Upper lobe of left lung (tissue), 4 donors: Measurements from ENCODE around the gene LETMD1.

ENCODE experiments used
- EP300 ChIP-seq, 4 donors: sonication (generic); formaldehyde crosslinking; IDR thresholded peaks; one replicate each; pipeline ENCODE4 v1.5.1; 2017; ENCODE audit warnings: antibody characterized with exemption in 4 of 4, control low read depth in 2 of 4
- POLR2A ChIP-seq, 4 donors: fragments of 450-650 bp; IDR thresholded peaks; one replicate each; pipeline ENCODE4 v1.5.1; 2016 to 2017; ENCODE audit warnings: antibody characterized with exemption in 4 of 4, mild to moderate bottlenecking in 2 of 4
- POLR2AphosphoS5 ChIP-seq, 2 donors: sonication (generic); formaldehyde crosslinking; IDR thresholded peaks; one replicate each; pipeline ENCODE4 v1.5.1; 2017; ENCODE audit warnings: antibody characterized with exemption in 2 of 2
- TF ChIP-seq, protein P1 (sequence below), 6 experiments: fragments of 450-650 bp in 4 of 6; fragments of 200-600 bp in 2 of 6; sonication (generic) in 2 of 6; IDR thresholded peaks; one replicate each; pipeline ENCODE4 v1.5.1; 2016 to 2019; ENCODE audit warnings: antibody characterized with exemption in 6 of 6

DNA sequence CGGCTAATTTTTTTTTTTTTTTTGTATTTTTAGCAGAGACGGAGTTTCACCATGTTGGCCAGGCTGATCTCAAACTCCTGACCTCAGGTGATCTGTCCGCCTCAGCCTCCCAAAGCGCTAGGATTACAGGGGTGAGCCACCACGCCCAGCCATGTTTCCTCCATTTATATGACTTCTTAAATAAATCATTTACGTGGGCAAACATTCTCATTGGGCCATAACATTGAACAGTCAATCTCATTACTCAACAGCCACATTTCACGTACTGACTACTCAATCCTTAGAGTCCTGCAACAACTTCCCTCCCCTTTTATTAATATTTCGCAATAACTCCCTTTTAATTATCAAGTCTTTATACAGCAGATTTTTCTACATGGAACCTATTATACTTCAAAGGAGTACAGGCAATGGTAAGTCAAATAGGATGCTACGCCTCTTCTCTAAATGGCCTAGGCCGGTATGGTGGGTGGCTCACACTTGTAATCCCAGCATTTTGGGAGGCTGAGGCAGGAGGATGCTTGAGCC is 42.6 kb downstream of the LETMD1 start:
- TF ChIP-seq, protein P1, sequence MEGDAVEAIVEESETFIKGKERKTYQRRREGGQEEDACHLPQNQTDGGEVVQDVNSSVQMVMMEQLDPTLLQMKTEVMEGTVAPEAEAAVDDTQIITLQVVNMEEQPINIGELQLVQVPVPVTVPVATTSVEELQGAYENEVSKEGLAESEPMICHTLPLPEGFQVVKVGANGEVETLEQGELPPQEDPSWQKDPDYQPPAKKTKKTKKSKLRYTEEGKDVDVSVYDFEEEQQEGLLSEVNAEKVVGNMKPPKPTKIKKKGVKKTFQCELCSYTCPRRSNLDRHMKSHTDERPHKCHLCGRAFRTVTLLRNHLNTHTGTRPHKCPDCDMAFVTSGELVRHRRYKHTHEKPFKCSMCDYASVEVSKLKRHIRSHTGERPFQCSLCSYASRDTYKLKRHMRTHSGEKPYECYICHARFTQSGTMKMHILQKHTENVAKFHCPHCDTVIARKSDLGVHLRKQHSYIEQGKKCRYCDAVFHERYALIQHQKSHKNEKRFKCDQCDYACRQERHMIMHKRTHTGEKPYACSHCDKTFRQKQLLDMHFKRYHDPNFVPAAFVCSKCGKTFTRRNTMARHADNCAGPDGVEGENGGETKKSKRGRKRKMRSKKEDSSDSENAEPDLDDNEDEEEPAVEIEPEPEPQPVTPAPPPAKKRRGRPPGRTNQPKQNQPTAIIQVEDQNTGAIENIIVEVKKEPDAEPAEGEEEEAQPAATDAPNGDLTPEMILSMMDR (IDR thresholded peaks at IDR 0.05), result no peak
- no peak for TF ChIP-seq POLR2A (IDR thresholded peaks at IDR 0.05)
- TF ChIP-seq POLR2AphosphoS5 (IDR thresholded peaks at IDR 0.05), result no peak
- no peak for TF ChIP-seq EP300 (IDR thresholded peaks at IDR 0.05)
